ENCODE measurements around the gene ARMC5.

DNA sequence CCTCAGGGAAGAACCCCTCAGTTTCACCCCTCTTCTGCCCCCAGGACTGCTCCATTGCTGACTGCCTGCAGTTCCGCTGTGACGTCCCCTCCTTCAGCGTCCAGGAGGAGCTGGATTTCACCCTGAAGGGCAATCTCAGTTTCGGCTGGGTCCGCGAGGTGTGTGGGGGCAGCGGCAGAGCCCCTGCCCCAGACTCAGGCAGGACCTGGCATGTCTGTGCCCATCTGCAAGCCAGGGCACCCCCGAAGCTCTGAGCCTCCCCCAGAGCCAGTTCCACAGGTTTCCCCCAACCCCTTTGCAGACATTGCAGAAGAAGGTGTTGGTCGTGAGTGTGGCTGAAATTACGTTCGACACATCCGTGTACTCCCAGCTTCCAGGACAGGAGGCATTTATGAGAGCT is 35.5 kb upstream of the ARMC5 start:
- TF ChIP-seq GATA1 (IDR thresholded peaks at IDR 0.05; ENCODE audit: low read depth, low read length) (no peak), POLR2A (IDR thresholded peaks at IDR 0.05; ENCODE audit: low read length) (no peak)
